SKM-1 treated with dmso at 0.1 percent for 144 hours (cell line): ENCODE data around the gene SEMA5B.

Source experiments
- DNase-seq: peaks from one replicate; lab custom pipeline; 2025; ENCODE audit not compliant: unreplicated experiment; lab: John Stamatoyannopoulos, UW

The SEMA5B gene

GRCh38 chr3:123025642-123026521 is 1.7 kb downstream of the SEMA5B start:
- no peak for DNase-seq

GRCh38 chr3:123024056-123024455 is 3.5 kb downstream of the SEMA5B start:
- no peak for DNase-seq

DNA sequence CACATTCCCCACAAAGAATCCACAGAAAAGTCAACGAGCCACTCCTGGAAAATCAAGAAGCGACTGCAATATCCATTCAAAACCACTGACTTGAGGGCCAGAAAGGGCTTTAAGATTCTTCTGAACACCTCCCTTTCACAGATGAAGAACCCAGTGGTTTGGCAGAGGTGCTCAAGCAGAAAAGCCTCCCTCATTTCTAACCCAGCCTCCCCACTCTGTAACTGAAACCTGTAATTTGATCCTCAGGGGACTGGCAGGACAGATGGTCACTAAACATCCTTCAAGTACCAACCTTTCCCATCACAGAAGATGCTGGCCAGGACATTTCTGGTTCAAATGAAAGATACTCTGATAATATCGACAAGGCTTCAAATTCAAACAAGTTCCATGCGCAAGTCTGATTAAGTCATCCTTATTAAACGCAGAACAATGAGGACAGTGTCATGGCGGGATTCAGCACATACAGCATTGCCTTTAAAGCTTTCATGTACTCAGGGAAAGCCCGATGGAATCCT is 5.5 kb downstream of the SEMA5B start:
- no peak for DNase-seq

DNA sequence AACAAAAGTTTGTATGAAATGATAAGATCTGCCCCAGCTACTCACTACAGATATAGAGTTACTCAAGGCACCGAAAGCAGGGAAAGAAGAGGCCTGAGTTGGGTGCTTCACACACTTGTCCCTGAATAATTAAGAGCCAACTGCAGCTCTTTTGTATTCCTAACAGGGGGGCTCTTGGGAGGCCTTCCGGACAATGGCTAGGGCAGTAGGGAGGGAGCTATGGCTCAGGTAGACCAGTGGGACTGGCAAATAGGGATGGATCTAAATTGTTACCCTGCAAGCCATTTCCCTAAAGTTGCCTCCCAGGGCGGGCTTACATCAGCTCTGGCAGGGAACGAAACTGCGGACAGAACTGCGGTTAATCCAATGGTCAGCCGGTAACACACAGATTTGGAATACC is 6.2 kb downstream of the SEMA5B start:
- DNase-seq, result no peak

DNA sequence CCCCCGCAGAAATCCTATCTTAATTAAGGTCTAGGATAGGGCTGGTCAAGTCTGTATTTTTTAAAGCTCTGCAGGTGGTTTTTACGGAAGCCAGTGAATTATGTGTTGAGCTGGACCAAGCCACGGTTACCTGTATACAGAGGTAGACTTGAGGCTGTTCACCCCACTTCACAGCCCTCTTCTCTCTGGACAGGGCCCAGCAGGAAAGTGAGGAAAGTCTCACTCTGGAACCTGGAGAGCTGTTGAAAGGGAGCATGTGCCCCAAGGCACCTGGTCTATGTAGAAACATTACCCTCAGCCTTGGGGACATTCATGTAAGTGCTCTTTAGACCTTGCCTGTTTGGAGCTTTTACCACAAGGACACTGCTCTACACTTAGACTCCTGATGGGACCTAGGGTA is 6.9 kb downstream of the SEMA5B start:
- DNase-seq, result no peak

DNA sequence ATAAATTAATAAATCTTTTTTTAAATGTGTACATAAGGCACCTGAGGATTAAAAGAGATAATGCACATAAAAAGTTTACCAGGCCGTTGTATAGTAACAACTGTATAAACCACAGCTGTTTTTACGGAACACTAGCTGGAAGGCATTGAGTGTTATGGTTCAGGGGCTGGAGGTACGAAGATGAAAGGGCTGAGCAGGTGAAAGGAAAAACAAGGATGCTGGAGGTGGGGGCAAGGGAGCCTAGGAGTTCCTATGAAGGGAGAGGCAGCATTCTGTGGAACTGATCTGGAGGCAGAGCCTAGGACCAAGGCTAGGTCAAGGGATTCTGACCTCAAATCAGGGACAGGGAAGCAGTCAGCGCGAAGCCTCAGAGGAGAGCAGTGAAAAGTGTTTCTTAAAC is 8.0 kb downstream of the SEMA5B start:
- no peak for DNase-seq

DNA sequence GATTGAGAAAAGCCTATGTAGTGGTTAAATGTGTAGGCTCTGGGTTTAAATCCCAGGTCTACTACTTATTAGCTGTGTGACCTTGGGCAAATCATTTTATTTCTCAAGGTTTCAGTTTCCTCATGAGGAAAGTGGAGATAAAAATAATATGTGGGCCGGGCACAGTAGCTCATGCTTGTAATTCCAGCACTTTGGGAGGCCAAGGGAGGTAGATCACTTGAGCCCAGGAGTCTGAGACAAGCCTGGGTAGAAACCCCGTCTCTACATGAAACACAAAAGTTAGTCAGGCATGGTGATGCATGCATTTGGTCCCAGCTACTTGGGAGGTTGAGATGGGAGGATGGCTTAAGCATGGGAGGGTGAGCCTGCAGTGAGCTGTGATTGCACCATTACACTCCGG is 8.4 kb downstream of the SEMA5B start:
- no peak for DNase-seq

GRCh38 chr3:123018683-123019082 is 8.9 kb downstream of the SEMA5B start:
- no peak for DNase-seq

DNA sequence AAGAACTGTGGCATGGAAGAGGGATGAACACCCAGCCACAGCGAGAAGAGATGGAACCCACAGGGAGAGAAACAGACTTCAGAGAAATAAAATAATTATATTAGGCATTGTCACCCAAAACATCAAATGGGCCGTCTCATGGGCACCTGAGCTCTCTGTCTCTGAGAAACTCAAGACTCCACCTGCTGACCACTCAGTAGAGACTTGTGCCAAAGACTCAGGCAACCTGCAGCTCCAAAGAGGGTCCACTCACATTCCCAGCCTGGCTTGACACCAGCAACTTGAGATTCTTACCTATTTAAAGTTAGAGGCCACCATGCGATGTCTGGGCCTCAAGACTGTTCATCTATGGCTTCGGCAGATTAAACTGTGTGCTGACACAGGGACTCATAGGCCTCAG is 12.0 kb downstream of the SEMA5B start:
- no peak for DNase-seq

GRCh38 chr3:123013876-123014275 is 13.7 kb downstream of the SEMA5B start:
- DNase-seq, result no peak

- DNase-seq, result no peak
These were observed 14.9 kb downstream of the SEMA5B start for GRCh38 chr3:123012652-123013051.

DNA sequence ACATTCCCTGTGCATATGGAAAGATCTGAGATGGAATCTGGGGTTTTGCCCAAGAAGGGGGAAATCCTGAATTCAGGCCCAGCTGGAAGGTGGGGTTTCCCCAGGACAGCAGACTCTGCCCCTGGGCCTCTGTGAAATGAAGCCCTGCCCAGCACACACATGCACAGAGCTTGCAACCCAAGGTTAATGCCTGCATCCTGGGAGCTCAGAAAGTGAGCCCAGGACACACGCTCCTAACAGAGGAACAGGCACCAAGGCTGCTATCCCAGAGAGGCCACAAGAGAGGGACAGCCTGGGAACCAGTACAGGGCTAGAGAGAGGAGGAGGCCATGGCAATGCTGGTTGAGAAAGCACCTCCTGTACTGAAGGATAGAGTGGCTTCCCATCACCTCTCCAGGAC is 16.1 kb downstream of the SEMA5B start:
- no peak for DNase-seq

GRCh38 chr3:123008840-123009239 is 18.7 kb downstream of the SEMA5B start:
- DNase-seq, result no peak

DNA sequence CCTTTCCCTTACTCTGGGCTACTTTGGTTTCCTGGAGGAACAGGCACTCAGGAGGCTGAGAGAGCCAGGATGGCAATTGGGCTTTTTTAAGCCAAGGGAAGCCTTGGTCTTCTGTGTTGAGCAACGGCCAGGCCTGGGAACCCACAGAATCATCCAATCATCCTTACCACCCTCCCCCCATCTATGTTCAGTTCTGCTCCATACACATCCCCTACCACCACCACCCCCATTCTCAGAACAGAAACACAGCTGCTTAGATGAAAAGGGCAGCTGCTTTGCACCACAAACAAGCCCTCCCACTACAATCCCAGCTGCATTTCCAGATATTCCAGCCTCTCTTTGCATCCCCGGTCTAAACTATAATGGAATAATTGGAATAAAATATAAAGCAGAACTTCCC is 21.0 kb downstream of the SEMA5B start:
- no peak for DNase-seq

- no peak for DNase-seq
These were observed 22.3 kb downstream of the SEMA5B start for GRCh38 chr3:123005291-123005690.

DNA sequence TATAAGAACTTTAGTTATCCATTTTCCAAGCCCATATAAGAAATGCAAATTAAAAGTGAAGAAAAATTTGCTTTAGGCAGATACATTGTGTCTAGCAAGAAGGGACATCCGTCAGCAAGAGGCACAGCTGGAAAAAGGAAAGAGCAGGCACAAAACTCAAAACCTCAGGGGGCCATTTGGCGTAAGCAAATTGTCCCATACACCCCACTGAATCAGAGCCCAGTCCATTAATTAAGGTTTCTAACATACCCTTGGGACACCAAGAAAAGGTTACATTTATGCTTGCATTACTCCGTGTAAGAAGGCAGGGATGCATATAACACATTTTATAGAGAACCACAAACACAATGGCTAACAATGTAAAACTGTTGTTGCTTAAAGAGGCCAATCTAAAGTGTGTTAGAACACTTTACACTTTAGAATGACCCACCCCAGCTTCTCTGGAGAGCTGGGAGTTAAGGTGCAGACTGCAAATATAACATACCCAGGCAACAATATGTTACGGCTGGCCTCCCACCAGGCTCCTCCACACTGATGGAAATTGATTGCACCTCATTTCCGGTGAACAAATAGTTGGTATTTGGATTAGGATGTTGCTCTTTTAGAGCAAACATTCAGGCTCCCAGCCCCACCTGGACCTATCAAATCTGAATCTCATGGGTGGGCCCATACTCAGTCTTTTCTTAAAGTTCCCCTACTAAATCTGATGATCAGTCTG is 23.2 kb downstream of the SEMA5B start:
- no peak for DNase-seq

DNA sequence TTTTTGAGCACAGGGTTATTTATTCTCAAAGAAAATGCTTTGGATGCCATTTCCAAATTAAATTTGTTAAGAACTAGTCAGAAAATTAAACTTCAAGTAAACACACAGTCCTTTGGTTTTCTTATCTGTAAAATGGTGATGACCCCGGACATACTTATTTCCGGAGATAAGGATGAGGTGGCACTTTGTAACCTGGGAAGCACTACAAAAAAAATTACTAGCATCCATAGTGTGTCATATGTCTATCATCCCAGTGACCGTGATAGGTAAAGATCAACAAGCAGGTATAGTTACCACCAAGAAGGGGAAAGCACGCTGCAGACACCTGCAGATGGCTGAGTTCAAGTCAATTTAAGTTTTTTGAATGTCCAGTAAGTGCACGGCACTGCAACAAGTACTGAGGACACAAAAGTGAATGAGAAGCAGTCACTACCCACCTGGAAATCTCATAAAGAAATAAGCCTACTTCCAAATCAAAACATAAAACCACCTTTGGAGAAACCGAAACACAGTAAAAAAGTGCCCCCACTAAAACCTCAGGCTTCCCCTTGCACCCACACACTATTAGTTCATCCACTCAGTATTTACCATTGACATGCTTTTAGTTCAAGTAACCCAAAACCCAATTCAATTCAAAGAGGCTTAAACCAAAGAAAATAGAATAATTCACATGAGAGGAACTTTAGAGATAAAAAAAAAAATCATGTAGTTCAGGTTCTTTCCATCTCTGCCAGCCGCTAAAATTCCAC is 24.6 kb downstream of the SEMA5B start:
- no peak for DNase-seq

- no peak for DNase-seq
These were observed 25.3 kb downstream of the SEMA5B start for GRCh38 chr3:123002100-123002748.

DNA sequence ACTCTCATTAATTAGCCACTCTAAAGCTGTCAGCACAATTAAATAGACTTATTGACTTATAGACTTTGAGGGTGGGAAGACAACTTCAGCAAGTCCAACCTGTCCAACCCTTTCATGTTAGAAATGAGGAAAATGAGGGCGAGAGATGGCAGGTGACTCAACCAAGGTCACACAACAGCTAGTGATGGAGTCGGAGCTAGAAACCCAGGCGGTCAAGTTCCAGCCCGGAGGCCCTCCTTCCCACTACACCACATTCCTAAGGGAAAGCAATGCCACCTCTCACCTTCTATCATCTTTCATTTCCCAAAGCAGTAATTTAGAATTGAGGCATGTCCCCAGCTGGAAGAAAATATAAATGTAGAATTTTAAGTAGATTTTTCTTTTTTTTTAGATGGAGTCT is 28.7 kb downstream of the SEMA5B start:
- DNase-seq, result no peak

GRCh38 chr3:122998206-122998605 is 29.4 kb downstream of the SEMA5B start:
- DNase-seq, result no peak

DNA sequence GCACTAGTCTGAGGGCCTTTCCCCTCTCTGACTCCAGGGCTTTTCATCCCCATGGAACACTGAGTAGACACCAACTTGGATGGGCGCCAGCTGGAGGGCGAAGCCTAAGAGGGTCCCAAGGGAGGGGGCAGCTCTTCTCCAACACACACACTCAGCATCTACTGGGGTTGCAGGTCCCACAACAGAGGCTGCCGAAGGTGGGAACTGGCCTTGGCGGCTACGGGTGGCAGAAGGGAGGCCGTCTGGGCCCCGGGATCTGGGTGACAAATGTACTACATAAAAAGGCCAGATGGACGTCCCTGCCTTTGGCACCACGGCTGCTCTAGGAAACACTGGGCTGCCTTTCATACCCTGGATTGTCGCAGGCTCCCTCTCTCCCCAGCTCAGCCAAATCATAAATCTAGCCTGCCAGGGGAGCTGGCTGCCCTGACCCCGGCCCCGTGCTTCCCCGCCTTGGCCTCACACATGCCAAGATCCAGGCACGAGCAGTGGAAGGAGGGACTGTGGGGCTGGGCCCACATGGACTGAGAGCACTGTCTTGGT is 31.5 kb downstream of the SEMA5B start:
- no peak for DNase-seq
